GM19240 (cell line): ENCODE data around the gene FA2H.

Experiments used
- DNase-seq: peaks from one replicate; pipeline ENCODE4 v3.0.0; 2011; ENCODE audit warnings: low spot score; ENCODE audit not compliant: insufficient read length

Gene FA2H

DNA sequence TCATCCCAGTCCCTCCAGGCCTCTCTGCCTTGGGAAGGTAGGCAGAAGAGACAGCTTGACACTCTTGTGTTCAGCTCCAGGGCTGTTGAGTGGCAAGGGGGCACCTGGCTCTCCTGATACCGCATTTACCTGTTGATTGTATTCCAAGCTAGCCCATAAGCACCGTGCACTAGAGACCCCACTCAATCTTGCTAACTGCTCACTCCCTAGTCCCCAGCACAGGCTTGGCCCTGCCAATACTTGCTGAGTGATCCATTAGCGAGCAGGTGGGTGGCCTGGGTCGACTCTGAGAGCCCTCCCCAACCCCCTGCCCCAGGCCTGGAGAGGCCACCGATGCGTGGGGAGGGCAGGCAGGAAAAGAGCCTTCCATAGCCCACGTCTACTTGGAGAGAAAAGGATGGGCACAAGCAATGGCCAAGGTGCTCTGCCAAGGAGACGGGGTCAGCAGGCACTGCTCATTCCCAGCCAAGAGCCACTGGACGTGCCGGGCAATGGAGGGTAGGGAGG is 29.5 kb downstream of the FA2H start:
- no peak for DNase-seq

DNA sequence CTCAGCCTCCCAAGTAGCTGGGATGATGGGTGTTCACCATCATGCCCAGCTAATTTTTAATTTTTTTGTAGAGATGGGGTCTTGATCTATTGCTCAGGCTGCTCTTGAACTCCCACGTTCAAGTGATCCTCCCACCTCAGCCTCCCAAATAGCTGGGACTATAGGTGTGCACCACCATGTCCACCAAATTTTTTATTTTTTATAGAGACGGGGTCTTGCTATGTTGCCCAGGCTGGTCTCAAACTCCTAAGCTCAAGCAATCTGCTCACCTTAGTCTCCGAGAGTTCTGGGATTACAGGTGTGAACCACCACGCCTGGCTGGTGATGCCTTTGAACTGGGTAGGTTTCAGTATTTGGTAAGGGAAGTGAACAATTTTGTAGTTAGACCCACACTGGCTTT is 30.1 kb downstream of the FA2H start:
- DNase-seq, result no peak

DNA sequence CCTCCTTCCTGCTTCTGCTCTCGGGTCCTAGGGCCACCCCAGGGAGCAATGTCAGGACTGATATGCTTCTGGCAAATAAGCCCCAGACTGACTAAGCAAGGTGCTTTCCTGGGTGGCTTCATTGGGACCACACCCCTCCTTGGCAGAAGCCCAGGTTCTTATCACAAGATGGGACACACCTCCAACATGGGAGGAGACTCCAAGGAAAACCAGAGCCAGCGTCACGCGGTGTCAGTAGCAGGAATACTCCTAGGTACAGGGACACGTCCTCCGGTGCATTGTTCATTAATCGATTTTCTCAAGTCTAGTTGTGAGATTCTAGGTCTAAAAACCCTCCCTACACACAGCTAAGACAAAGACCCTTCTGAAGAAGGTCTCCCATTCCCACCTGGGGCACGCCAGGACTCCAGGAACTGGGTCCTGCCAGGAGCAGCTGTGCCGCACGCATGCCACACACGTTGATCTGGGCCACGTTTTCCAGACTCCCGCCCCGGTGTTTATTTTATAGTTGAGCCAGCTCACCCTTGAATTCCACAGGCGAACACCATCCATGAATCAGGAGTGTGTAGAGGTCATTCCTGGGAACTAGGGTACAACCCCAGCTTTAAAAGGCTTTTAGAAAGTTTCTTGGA is 30.8 kb downstream of the FA2H start:
- no peak for DNase-seq

DNA sequence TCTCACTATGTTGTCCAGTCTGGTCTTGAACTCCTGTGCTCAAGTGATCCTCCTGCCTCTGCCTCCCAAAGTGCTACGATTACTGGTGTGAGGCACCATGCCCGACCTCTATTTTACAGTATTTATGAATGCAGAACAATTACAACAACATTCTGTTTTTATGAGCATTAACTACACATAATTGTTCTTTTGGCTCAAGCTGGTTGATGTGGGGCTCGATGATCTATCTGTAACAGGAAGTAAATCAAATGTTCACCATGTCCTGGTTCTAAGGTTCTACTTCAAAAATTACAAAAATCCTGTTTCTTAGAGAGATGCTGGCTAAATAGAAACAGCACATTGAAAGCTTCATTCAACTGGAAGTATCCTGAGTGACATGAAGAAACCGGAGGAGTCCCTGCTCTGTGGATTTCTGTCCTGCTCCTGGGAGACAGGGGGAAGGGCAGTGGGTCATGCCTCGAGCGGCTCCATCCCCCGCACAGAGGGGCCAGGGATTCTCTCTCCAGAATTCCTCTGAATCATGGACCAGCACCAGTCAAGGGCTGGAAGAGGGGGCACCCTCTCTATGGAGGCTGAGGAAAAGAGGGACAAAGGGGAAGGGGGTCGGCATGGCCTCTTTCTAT is 31.5 kb downstream of the FA2H start:
- no peak for DNase-seq

DNA sequence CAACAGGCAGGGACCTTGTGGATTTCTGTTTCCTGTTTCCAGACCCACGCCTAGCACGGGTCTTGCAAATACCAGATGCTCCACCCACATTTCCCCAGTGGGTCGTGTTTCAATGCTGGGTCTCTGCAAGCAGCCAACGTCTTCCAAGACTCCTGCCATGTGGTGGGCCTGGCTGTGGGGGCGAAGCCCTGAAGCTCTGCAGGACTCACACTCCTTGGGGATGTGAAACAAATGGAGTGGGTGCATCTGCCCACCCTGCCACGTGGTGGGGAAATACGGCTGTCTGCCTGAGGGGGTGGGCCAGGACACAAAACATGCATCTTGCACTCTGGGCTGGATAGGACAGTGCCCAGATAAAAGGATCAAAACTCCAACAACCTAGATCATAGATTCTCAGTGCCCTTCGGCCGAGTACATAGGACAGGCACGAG is 32.6 kb downstream of the FA2H start:
- DNase-seq, result no peak

DNA sequence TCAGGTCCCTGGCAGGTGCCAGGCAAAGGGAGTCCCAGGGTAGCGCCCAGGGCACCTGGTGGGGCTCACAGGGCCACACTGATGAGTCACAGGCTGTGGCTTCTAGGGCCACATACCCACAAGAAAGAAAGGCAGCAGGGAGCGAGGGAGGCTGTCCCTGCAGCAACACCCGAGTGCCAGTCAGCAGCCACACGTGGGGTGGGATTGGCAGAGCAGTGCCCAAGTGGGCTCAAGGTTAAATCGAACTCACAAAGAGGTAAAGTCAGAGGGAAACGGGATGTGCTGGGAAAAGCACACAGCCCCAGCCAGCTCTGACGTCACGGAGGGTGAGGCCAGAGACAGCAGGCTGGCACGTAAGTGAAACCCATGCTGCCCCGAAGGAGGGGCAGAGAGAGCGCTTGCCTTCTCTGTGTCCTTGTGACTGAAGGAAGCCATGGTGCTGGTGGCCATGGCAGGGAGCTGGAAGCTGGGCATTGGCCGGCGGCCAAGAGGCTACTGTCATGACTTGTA is 33.8 kb downstream of the FA2H start:
- DNase-seq, result no peak

DNA sequence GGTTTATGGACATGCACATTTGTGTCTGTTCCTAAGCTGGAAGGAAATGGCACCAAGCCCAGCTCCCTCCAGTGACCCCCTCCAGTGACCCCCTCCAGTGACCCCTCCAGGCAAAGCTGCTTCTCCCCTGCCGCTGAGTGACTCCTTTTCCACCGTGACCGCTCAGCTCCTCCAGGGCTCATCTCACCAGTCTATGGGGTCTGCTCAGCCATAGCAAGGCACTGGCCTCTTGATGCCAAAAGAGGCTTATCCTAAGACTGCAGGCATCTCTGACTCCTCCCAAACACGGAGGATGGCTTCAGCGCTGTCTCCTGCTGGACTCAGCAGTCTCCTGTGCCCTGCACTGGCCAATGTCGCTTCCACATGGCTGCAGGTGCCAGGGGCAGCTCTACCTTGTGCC is 35.3 kb downstream of the FA2H start:
- no peak for DNase-seq

DNA sequence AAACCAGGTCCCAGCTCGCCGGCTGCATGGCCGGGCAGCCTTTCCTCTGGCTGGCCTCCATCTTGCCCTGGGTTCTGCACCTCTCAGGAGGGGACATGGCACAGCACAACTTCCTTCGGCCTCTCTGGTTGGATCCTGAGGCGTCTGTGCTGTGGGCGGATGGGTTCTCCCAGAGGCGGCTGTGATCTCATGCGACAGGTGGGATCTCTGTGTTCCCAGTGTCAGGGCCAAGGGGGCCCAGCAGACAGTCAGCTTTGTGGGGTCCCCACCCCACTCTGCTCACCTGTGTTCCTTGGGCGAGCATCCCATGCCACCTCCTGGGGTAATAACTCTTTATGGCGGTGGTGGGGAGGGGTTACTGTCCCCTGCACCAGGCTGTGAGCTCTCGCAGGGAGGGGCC is 35.8 kb downstream of the FA2H start:
- DNase-seq, result no peak

DNA sequence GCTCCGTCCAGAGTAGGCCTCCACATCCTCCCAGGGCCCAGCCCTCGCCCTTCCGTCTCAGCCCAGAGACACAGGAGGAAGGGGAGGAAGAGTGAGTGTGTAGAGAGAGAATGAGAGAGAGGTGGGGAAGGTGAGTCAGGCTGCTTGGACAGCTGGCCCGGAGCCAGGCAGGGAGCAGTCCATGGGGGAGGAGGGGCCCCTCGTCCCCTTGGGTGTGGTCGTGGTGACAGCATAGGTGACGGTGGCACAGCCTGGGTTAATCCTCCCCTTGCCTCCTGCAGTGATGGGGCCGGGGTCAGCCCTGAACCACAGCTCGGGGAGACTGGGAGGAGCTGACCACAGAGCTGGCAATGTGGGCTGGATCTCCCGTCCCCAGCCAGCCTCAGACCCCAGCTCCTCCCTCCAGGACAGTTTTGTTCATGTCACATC is 36.5 kb downstream of the FA2H start:
- DNase-seq, result no peak

DNA sequence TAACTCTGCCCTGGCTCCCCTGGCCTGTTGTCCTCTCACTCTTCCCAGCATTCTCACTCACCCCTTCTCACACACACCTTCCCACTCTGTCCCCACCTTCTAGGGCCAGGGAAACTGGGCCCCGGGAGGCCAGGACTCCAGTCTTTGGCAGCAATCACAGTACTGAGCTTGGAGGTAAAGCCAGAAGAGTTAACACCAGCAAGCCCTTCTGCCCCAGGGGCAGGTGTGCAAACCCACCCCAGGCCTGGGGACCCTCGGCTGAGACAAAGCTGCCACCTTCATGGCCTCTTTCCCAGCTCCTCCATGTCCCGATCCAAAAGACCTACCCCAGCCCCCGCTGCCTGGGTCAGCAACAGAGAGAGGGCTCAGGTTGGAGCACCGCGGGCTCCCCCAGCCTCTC is 37.1 kb downstream of the FA2H start:
- no peak for DNase-seq

DNA sequence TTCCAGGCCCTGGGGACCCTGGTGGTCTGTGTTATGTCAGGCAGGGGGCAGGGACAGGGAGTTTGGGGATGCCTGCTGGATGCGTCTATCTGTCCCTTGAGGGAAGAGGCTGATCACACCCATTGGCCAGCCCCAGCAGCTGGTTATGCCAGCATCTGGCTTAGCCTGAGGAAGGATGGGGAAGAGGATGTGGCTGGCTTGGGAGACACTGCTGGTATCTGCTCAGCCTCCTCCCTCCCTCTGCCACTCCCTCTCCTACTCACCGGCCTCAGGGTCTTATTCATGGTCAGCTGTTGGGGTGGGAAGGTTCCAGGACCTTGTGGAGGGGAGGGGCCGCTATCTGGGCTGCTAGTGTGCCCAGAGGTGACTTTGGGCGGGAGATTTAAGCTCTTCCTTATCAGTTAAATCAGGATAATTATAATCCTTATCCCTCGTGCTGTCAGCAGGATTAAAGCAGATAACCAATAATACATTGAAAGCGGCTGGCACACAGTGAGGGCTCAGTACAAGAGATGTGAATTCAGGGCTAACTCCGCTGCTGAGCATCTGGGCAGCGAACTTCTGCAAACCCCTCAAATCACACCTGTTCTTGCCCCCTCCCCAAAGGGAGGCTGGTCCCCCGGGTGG is 38.0 kb downstream of the FA2H start:
- no peak for DNase-seq

DNA sequence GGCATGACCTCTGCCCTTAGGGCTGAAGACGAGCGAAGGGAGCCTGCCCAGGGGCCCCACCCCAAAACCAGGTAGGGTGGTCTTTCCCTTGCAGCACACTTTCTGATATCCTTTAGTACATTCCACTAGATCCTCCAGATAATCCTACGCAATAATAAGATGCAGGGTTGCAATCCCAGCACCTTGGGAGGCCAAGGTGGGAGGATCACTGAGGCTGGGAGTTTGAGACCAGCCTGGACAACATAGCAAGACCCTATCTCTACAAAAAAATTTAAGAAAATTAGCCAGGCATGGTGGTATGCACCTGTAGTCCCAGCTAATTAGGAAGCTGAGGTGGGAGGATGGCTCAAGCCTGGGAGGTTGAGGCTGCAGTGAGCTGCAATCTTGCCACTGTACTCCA is 39.1 kb downstream of the FA2H start:
- DNase-seq, result no peak

DNA sequence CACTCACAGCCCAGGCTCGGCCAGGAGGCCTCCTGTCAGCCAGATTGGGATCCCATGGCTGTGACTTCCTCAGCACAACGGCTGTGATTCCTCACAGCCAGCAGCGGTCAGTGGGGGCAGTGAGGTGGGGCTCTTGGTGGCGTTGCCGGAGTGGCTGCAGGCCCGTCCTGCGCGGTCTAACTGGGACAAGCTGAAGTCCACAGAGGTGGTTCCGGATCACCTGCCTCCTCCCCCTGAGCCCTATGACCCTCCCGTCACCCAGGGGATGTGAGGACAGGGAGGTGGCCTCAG is 39.5 kb downstream of the FA2H start:
- DNase-seq, result no peak

DNA sequence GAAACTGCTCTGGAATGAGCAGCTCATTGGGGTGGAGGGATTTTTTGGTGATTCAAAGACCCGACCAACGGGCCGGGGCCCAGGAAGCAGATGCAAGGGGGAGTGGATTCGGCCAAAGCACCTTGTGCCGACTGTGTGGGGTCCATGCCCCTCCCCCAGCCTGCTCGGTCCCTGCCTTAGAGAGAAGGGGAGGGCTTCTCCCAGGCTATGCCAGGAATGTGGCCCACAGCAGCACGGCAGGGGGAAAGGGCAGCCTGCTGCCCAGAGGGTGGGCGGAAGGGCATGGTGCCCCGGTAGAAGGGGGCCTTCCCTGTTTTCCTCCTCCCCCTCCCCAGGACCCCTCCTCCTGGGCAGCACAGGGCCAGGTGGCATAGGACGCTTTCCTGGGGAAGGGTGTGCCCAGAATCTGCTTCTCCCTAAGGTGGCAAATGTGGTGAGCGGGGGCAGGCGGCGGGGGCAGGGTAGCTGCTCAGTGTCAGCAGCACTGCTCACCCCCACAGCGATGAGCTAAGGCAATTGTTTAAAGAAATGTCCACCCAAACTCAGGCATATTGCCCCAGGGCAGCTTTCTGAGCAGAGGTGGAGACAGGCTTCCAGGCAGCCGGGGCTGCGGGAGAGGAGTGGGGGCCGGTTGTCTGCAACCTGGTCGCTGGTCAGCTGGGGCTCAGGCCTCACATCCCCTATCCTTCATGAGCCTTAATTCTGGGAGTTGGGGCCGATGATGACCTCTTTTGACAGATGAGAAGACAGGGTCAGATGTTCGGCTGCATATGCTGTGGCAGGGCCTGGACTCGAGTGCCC is 40.1 kb downstream of the FA2H start:
- no peak for DNase-seq

DNA sequence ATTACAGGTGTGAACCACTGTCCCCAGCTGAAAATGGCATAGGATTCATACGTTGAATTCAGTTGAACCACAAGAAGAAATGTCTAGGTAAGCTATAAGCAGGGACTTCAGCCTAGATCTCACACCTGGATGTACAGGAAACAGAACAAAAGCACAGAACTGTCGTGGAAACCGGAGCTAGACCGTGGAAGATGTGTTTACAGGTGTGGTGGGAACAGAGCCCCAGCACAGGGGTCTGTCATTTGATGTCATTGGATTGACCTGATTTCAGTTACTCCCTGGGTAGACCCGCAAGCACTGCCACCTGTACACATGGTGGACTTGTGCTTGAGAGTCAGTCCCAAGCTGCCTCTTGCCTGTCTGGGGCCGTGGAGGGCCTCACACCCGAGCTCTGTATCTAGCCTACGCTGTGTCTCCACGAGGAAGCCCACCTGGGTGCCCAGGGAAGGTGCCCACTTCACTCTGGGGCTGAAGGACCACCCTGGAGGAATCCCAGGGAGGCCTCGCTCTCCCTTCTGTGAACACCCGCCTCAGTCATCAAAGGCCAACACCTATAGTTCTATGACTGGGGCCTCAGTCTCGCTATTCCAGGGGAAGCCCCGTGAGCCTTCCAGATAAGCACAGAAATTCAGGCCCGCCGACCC is 41.8 kb downstream of the FA2H start:
- no peak for DNase-seq

DNA sequence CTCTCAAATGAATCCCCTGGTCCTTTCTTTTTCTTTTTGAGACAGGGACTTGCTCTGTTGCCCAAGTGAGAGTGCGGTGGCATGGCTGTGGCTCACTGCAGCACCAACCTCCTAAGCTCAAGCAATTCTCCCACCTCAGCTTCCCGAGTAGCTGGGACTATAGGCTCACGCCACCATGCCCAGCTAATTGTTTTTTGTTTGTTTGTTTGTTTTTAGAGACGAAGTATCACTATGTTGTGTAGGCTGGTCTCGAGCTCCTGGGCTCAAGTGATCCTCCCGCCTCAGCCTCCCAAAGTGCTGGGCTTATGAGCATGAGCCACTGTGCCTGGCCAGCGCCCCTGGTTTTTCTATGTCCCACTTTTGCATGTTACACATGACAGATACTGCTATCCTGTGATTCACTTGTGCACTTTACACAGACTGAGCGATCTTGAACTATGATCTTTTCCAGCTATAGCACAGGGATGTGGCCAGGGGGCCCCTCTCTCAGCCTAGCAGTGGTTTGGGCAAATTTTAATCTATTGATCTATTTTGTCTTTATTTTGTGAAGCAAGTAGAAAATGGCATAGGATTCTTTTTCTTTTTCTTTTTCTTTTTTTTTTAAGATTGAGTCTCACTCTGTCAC is 42.7 kb downstream of the FA2H start:
- DNase-seq, result no peak

DNA sequence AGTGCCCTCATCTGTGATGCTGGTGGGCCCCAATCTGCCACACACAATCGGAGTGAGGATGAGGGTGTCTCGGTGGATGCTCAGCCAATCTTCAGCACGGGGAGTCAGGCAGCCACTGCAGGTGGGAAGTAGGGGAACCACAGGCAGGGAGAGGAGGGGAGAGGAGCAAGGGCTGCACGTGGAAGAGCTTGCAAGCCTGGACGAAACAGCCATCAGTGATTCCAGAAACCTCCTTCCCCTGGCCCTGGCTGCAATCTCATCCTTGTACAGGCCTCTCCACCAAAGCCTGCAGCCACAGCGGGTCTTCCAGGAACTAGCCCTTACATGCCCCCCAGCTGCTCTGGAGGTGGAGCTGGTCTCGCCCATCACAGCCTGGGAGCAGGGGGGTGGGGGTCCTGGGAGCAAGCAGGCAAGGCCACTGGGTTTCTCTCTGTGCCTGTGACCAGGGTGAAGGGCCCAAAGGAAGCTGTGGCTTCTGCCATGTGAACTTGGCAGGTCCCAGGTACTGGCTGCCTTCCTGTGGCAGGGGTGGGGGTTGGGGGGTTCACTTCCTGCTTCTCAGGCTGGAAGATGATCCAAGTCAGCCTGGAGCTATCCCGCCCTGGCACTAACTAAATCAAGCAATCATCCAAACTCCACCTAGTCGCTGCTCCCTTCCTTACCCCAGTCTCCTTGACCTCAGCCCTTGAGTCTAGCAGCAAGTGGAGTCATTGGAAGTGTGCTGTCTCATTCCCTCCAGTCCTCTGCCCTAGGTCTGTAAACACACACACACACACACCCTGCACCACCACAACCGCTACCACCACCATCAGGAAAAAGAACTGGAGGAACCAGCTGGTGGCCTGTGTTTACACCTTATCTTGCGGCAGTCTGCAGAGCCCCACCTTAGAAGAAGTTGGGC is 44.6 kb downstream of the FA2H start:
- no peak for DNase-seq

DNA sequence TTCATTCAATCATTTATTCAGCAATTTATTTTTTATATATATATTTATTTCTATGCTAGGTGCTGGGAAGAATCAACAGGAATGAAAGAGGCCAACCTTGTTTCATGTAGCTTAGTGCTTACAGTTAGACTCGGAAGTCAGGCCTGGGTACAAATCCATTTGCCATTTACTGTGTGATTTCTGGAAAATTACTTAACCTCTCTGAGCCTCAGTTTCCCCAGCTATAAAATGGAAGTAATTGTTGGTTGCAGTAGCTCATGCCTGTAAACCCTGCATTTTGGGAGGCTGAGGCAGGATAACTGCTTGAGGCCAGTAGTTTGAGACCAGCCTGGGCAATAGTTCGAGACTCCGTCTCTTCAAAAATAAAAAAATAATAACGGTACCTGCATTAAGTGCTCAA is 46.7 kb downstream of the FA2H start:
- no peak for DNase-seq

DNA sequence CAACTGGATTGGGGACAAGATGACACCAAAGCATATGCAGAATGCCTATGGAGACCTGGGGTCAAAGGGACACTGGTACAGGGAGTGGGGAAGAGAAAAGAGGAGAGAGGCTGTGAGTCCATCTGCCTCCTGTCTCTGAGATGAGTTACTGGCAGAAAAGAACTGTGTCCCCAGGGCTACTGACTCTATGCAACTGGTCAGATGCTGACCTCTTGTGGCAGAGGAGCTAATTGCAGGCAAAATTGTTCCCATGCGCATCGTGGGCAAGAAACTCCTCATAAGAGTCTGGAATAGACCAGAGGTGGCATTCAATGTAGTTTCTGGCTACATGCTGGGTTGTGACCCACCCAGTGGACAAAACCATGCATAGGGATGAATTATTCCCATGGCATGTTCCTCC is 47.9 kb downstream of the FA2H start:
- no peak for DNase-seq
